ENCODE results near the gene PAXIP1. TPM values are rescaled to one million over a fixed set of nuclear protein-coding genes. Genes with fewer than 3 reads are reported as not detected.

Gene PAXIP1
- total RNA-seq, 4 donors from 2014 or later = 13.2 to 14.9 (median 13.6) TPM

- Histone ChIP-seq H3K27ac (no peak overlapping the region), H3K36me3 (no peaks in the 10 kb centered on the region), H3K4me1 (no peaks in the 10 kb centered on the region), H3K27me3 (no peaks in the 10 kb centered on the region), H3K4me3 (replicated peaks in 1 of 3) (no peak overlapping the region), H3K9me3 (no peaks in the 10 kb centered on the region)
- no peak for DNase-seq
- intact Hi-C loops (cut with DNase I) = no loop called here
- WGBS, 2 donors = 79 to 85% methylated on average over 6 of the region's 6 CpGs
- TF ChIP-seq POLR2A (IDR thresholded peaks at IDR 0.05) = no peak
- TF ChIP-seq CTCF (IDR thresholded peaks at IDR 0.05) = no peak
Observed at GRCh38 chr7:155032978-155033377, 30.1 kb upstream of the PAXIP1 start.

DNA sequence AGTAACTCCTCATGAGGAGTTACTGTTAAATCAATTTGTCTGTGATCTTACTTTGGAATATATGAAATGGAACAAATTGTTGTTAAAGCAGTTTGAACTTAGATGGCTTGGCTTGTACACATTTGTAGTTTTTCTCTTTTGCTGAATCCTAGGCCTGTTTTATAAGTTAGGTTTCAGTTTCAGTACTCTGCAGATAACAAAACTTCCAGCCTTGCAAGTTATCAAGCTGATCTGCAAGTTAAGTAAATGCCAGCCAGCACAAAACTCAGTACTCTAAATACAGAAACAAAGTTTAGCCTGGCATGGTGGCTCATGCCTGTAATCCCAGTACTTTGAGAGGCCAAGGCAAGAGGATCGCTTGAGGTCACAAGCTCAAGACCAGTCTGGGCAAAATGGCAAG is 25.0 kb upstream of the PAXIP1 start:
- no peak overlapping the region for H3K27ac ChIP-seq
- WGBS, 2 donors = 86 to 100% methylated on average over 1 of the region's 1 CpG
- TF ChIP-seq POLR2A (IDR thresholded peaks at IDR 0.05) = no peak
- TF ChIP-seq CTCF (IDR thresholded peaks at IDR 0.05) = no peak

DNA sequence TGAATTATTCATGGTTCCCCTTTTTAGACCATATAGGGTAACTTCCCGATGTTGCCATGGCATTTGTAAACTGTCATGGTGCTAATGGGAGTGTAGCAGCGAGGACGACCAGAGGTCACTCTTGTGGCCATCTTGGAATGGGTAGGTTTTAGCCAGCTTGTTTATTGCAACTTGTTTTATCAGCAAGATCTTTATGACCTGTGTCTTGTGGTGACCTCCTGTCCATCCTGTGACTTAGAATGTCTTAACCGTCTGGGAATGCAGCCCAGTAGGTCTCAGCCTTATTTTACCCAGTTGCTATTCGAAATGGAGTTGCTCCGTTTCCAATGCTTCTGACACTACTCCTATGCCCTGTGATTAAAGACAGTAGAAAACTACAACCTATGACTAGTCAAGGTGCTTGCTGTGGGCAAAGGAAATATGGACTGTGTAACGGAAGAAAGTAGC is 18.8 kb upstream of the PAXIP1 start:
- Histone ChIP-seq H3K4me1 (no peaks in the 10 kb centered on the region), H3K36me3 (no peaks in the 10 kb centered on the region), H3K9me3 (no peaks in the 10 kb centered on the region), H3K27ac (no peak overlapping the region), H3K27me3 (no peaks in the 10 kb centered on the region), H3K4me3 (replicated peaks in 1 of 3) (no peak overlapping the region)
- TF ChIP-seq CTCF (IDR thresholded peaks at IDR 0.05) (no peak), POLR2A (IDR thresholded peaks at IDR 0.05) (no peak)
- DNase-seq = no peak
- 85% methylated on average over 7 of the region's 7 CpGs for WGBS, 2 donors
- intact Hi-C loops (cut with DNase I) = no loop called here

More for the DNA sequence above, 25.0 kb upstream of the PAXIP1 start:
- H3K9me3 ChIP-seq = no peaks in the 10 kb centered on the region
- DNase-seq = no peak
- H3K4me3 ChIP-seq (replicated peaks in 1 of 3) = no peak overlapping the region
- H3K4me1 ChIP-seq = no peaks in the 10 kb centered on the region
- no peaks in the 10 kb centered on the region for H3K27me3 ChIP-seq
- intact Hi-C loops (cut with DNase I) = no loop called here
- H3K36me3 ChIP-seq = no peaks in the 10 kb centered on the region

GRCh38 chr7:155020996-155021395 is 18.1 kb upstream of the PAXIP1 start:
- intact Hi-C loops (cut with DNase I) = no loop called here
- H3K4me3 ChIP-seq (replicated peaks in 1 of 3) = no peak overlapping the region
- H3K27me3 ChIP-seq = no peaks in the 10 kb centered on the region
- TF ChIP-seq CTCF (IDR thresholded peaks at IDR 0.05) = no peak
- TF ChIP-seq POLR2A (IDR thresholded peaks at IDR 0.05) = no peak
- H3K4me1 ChIP-seq = no peaks in the 10 kb centered on the region
- no peak overlapping the region for H3K27ac ChIP-seq
- DNase-seq = no peak
- H3K36me3 ChIP-seq = no peaks in the 10 kb centered on the region
- no peaks in the 10 kb centered on the region for H3K9me3 ChIP-seq
- 64 to 72% methylated on average over 5 of the region's 5 CpGs for WGBS, 2 donors

- H3K9me3 ChIP-seq = no peaks in the 10 kb centered on the region
- no peak overlapping the region for H3K4me3 ChIP-seq (replicated peaks in 1 of 3)
- H3K4me1 ChIP-seq = no peaks in the 10 kb centered on the region
- no peaks in the 10 kb centered on the region for H3K36me3 ChIP-seq
- no peak for DNase-seq
- intact Hi-C loops (cut with DNase I) = no loop called here
- WGBS, 2 donors = 81 to 83% methylated on average over 4 of the region's 4 CpGs
- H3K27ac ChIP-seq = no peak overlapping the region
- H3K27me3 ChIP-seq = no peaks in the 10 kb centered on the region
- TF ChIP-seq POLR2A (IDR thresholded peaks at IDR 0.05) (no peak), CTCF (IDR thresholded peaks at IDR 0.05) (no peak)
Observed at GRCh38 chr7:155017834-155018233, 14.9 kb upstream of the PAXIP1 start.

Measured in thyroid gland (tissue), 4 donors.